ENCODE measurements around the gene ADAMTS12.
A peak's percentile ranks its signal among the peaks of the same experiment; 100 is the strongest.

Gene ADAMTS12

DNA sequence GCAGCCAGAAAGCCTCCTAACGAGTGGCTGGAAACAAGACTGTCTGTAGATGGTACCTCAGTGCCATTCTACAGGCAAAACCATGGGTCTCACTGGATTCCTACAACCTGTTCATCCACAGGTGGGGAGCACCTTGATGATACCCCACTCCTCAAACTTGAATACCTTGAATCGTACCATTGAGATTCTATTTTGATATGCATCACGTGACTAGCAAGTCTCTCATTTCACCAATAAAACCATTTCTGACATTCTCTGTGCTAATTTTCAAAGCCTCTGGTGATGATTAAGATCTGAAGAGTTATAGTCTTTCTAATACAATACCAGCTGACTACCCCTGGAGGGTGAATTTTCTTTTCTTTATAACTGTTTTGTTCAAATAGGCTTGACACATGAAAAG is 188.9 kb downstream of the ADAMTS12 start:
- Mint-ChIP-seq H3K27me3 (peaks cover 1% of the 10 kb centered on the region), H3K4me1 (no peaks in the 10 kb centered on the region), H3K27ac (no peak overlapping the region), H3K9me3 (peaks cover 6% of the 10 kb centered on the region), H3K4me3 (no peak overlapping the region), H3K36me3 (no peaks in the 10 kb centered on the region)
- no peak for ATAC-seq (ENCODE audit: low read depth)
- DNase-seq (ENCODE audit: low spot score in 2 of 2): no peak

DNA sequence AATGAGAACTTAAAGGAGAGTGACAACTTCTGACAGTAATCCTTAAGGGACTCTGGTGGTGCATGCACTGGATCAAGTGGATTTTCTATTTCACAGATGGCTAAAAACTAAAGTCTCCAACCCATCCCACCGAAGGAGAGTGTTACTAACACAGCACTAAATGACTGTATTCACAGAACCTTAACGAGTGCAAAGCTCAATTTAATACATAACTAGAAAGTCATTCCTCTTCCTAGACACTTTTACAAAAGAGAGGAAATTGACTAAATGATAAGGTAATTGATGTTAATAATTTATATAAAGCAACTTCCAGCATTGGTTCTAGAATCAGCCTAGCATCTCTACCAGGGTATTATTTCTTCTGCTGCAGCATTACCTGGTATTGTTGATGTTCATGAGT is 189.8 kb downstream of the ADAMTS12 start:
- Mint-ChIP-seq H3K27me3 (peaks cover 1% of the 10 kb centered on the region), H3K27ac (no peak overlapping the region), H3K9me3 (peaks cover 4% of the 10 kb centered on the region), H3K4me1 (no peaks in the 10 kb centered on the region), H3K36me3 (no peaks in the 10 kb centered on the region), H3K4me3 (no peak overlapping the region)
- ATAC-seq (ENCODE audit: low read depth) (no peak), DNase-seq (ENCODE audit: low spot score in 2 of 2) (no peak)

DNA sequence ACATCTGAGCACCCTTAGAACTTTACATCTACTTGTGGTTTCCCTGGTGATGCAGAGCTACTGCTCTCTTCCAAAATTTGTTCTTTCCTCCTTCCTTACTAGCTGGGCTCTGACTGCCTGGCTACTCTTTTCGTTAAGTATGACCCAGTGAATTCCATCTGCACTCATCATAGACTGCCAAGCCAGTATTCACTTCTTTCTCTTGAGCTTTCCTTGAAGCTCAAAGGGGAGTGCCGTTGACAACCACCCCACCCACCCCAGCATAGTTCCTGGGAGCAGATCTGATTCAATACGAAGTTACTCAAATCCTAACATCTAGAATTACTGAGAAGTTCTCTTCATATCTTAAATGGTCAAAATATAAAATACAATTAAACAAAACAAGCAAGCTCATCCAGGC is 190.5 kb downstream of the ADAMTS12 start:
- Mint-ChIP-seq H3K4me3 (no peak overlapping the region), H3K36me3 (no peaks in the 10 kb centered on the region), H3K9me3 (peaks cover 2% of the 10 kb centered on the region), H3K4me1 (no peaks in the 10 kb centered on the region), H3K27me3 (peaks cover 1% of the 10 kb centered on the region), H3K27ac (no peak overlapping the region)
- DNase-seq (ENCODE audit: low spot score in 2 of 2) (no peak), ATAC-seq (ENCODE audit: low read depth) (no peak)

DNA sequence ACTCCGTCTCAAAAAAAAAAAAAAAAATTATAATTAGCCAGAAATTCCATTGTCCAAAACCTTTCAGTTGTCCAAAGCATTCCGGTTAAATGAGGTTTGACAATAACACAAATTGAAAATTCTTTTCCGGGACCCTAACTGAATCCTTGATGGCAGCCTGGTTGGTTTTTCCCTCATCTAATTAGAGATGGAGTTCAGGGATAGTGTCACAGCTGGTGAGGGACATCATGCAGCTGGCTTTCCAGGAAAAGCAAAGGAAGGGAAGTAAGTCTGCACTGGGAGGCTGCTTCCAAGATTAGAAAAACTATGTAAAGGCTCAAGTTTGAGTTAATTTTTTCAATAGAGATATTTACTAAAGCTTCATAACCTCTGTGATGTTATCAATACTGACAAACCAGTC is 195.4 kb downstream of the ADAMTS12 start:
- no peak for DNase-seq (ENCODE audit: low spot score in 2 of 2)
- H3K4me1 Mint-ChIP-seq: no peaks in the 10 kb centered on the region
- no peak for ATAC-seq (ENCODE audit: low read depth)
- H3K36me3 Mint-ChIP-seq: no peaks in the 10 kb centered on the region
- H3K4me3 Mint-ChIP-seq: no peak overlapping the region
- no peak overlapping the region for H3K27ac Mint-ChIP-seq
- H3K27me3 Mint-ChIP-seq: peaks cover 2% of the 10 kb centered on the region
- H3K9me3 Mint-ChIP-seq: peaks cover 12% of the 10 kb centered on the region

DNA sequence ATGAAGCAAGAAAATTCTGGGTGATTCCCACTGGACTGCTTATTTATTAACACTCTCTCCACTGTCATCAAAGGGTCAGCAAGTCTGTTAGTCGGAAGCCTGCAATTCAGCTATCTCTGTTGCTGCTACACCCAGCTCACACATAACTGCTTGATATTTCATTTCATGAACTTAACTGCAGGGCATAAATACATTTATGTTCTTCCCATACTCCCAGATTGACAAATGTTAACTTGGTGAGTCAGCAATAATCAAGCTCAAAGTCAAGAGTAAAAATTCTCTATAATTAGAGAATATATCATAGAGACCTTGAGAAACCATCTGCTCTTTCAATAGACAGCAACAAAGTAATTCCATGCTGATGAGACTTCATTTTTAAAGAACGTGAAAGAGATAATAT is 198.8 kb downstream of the ADAMTS12 start:
- Mint-ChIP-seq H3K4me1 (no peaks in the 10 kb centered on the region), H3K27me3 (peaks cover 4% of the 10 kb centered on the region), H3K27ac (no peak overlapping the region), H3K4me3 (no peak overlapping the region), H3K36me3 (no peaks in the 10 kb centered on the region), H3K9me3 (peaks cover 12% of the 10 kb centered on the region)
- no peak for ATAC-seq (ENCODE audit: low read depth)
- no peak for DNase-seq (ENCODE audit: low spot score in 2 of 2)

DNA sequence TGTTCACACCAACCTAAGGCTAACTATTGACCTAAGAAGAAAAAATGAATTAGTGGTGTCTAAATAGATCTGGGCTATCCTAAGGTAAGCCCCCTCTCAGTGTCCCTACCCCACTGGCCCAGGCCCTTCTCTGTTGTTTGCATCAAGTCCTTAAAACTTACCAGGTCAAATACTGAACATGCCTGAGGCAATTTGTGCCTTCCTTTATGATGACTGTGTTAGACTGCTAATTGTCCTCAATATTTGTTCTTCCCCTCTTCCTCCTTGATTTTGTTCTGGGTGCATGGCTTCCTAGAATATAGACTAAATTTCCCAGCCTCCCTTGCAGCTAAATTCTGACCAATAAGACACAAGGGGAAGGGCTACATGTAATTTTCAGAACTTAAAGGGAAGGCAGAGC is 199.9 kb downstream of the ADAMTS12 start:
- ATAC-seq (ENCODE audit: low read depth) (no peak), DNase-seq (ENCODE audit: low spot score in 2 of 2) (no peak)
- Mint-ChIP-seq H3K27ac (no peak overlapping the region), H3K4me3 (no peak overlapping the region), H3K36me3 (no peaks in the 10 kb centered on the region), H3K9me3 (peaks cover 12% of the 10 kb centered on the region), H3K27me3 (peaks cover 4% of the 10 kb centered on the region), H3K4me1 (no peaks in the 10 kb centered on the region)

DNA sequence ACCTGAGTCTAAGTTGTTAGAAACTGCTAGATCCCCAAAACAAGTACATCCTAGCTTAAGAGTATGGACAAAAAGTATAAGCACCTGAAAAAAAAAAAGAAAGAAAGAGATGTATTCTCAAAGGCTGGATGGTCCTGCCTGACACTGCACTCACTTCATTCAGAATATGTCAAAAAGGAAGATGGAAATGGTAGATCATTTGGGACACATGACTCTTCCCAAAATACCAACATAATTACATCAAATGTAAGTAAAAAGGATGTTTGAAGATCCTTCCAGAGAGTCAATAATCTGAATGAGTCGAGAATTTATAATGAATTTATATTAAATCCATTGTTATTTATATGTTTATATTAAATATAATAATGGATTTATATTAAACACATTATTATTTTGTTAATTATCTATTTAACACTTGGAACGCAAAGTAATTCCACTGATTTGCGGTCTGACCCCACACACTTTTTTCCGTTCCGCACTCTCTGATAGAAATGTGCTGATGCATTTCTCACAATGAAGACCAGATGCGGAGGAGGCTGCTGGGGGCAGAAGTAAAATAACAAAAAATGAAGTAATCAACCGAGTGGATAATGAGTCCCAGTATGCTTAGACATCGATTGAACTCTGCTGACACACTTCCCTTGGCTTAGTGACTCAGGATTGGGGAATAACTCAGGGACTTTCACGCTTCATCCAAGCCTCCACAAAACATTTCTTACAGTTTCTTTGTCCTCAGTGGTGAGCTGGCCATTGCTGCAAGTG is 201.2 kb downstream of the ADAMTS12 start:
- Mint-ChIP-seq H3K4me3 (no peak overlapping the region), H3K4me1 (peaks cover 5% of the 10 kb centered on the region), H3K27ac (no peak overlapping the region), H3K36me3 (no peaks in the 10 kb centered on the region), H3K27me3 (peaks cover 4% of the 10 kb centered on the region), H3K9me3 (peaks cover 12% of the 10 kb centered on the region)
- no peak for DNase-seq (ENCODE audit: low spot score in 2 of 2)
- ATAC-seq (ENCODE audit: low read depth): no peak

DNA sequence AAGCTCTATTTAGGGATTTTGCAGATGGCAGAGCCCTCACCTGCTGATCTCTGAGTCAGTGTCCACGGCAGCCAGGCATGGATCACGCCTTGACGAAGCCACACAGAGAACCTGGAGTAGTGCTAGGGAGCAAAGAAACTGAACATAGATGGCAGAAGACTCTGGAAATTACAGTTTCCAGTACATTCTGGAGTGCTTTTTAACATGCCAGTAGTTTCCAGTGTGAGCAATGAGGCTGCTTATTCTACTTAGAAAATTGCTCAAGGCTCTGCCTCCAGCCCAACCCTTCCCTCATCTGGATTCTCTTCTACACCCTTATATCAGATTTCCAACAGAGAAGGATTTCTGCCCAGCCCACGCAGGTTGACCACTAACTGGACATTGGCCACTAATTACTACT is 203.3 kb downstream of the ADAMTS12 start:
- no peak for DNase-seq (ENCODE audit: low spot score in 2 of 2)
- Mint-ChIP-seq H3K27me3 (peaks cover 2% of the 10 kb centered on the region), H3K4me1 (peaks cover 8% of the 10 kb centered on the region), H3K4me3 (no peak overlapping the region), H3K27ac (no peak overlapping the region), H3K36me3 (no peaks in the 10 kb centered on the region), H3K9me3 (peaks cover 5% of the 10 kb centered on the region)
- ATAC-seq (ENCODE audit: low read depth): no peak

DNA sequence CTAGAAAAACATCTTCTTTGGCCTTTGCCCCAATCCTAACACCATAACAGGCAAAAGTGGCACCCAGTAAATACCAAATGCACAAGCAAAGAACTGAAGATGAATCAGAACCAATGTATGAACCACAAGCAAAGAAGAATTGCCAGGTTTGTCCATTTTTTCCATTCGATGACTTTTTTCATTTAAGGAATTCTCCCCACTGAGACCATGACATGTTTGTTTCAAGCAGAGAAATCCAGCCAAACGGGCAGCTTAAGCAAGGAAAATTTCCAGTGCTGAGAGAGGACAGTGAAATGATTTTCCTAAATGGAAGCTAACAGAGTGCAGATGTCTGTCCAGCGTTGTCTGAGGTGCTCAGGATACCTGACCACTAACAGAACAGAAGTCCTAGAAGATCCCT is 203.7 kb downstream of the ADAMTS12 start:
- no peak for ATAC-seq (ENCODE audit: low read depth)
- Mint-ChIP-seq H3K4me3 (no peak overlapping the region), H3K27me3 (peaks cover 2% of the 10 kb centered on the region), H3K36me3 (no peaks in the 10 kb centered on the region), H3K27ac (no peak overlapping the region), H3K9me3 (peaks cover 3% of the 10 kb centered on the region), H3K4me1 (peaks cover 8% of the 10 kb centered on the region)
- no peak for DNase-seq (ENCODE audit: low spot score in 2 of 2)

DNA sequence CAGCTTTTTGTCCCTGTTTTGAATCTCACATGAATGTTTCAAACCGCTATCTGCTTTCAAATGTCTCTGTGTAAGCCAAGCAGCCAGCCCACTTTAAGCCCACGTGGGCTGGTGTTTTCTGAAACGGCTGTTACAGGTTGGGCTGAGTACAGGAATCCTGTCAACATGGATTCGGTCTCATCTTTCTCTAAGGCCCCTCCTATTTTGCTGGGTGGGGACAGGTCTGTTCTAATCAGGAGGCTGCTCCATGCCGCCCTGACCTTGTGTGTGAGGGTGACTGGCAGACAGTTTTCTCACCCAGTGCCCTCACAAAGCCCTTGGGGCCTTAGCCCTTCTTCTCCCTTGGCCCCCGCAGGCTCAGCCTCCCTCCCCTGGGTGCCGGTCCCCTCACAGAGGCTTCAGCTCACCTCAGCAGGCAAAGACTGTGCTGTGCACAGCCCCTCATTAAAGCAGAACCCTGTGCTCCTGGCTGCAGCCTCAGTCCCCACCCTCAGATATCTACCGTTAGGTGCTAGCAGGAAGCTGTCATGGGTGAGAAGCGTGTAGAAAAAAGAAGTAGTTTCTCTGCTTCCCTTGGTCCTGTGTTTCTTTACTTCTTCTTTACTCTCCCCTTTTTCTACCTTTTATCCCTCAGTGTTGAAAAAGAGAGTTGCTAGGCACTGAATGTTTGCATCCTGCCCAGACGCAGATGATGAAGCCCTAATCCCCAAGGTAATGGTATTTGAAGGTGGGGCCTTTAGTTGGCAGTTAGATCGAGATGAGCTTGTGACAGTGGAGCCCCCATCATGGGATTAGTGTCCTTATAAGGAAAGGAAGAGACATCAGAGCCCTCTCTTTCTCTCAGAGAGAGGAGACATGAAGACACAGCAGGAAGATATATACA is 205.7 kb downstream of the ADAMTS12 start:
- DNase-seq (ENCODE audit: low spot score in 2 of 2) (no peak), ATAC-seq (ENCODE audit: low read depth) (no peak)
- no peak overlapping the region for H3K4me3 Mint-ChIP-seq
- peaks cover 1% of the 10 kb centered on the region for H3K9me3 Mint-ChIP-seq
- H3K27me3 Mint-ChIP-seq: peaks cover 2% of the 10 kb centered on the region
- H3K27ac Mint-ChIP-seq: peak overlapping the region; percentile 63
- H3K4me1 Mint-ChIP-seq: peaks cover 8% of the 10 kb centered on the region
- H3K36me3 Mint-ChIP-seq: no peaks in the 10 kb centered on the region

DNA sequence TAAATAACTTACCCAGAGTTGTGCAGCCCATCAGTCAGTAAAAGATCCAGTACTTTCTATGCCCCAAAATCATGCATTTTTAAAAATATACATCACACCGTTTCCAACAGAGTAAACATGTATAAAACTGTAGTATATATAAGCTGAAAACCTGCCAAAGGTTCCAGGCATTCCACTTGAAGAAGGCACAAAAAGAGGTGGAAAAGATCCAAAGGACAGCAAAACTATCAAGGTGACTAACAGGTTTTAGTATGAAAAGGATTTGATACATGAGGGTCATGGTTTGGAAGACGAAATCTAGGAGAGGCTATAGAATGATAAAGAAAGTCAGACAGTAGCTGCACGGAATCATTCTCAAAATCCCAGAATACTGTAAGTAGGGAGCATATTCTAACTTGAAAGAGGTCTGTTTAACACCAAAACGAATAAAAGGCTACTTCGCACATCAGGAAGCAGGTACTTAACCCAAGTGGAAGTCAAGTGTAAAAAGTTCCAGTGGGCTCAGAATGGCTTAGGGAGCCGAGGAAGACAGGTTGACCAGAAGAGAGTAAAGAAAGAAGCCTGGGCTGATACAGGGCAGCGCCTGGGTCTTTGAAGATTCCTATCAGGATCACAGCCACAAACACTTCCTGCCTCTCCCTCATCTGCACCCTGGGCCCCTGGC is 207.2 kb downstream of the ADAMTS12 start:
- no peak overlapping the region for H3K27ac Mint-ChIP-seq
- H3K36me3 Mint-ChIP-seq: no peaks in the 10 kb centered on the region
- H3K4me1 Mint-ChIP-seq: peaks cover 8% of the 10 kb centered on the region
- ATAC-seq (ENCODE audit: low read depth): no peak
- peaks cover 2% of the 10 kb centered on the region for H3K27me3 Mint-ChIP-seq
- no peak overlapping the region for H3K4me3 Mint-ChIP-seq
- DNase-seq (ENCODE audit: low spot score in 2 of 2): no peak
- H3K9me3 Mint-ChIP-seq: peaks cover 1% of the 10 kb centered on the region

DNA sequence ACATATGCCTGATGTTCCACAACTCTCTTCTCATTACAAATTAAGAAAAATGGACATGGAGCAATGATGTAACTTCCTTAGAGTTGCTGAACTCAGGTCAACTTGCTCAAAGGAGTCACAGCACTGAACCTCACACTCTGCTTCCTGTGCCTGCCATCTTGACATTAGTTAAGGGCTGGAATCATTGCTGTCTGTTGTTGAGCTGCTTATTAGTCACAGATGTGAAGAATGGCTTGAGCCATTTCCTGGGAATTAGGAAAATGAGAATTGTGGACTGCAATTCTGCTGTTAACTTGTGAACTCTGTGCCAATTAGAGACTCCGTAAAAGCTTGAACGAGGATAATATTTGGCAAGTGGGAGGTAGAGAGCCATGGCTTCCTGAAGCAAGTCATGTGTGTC is 212.0 kb downstream of the ADAMTS12 start:
- H3K4me3 Mint-ChIP-seq: no peak overlapping the region

DNA sequence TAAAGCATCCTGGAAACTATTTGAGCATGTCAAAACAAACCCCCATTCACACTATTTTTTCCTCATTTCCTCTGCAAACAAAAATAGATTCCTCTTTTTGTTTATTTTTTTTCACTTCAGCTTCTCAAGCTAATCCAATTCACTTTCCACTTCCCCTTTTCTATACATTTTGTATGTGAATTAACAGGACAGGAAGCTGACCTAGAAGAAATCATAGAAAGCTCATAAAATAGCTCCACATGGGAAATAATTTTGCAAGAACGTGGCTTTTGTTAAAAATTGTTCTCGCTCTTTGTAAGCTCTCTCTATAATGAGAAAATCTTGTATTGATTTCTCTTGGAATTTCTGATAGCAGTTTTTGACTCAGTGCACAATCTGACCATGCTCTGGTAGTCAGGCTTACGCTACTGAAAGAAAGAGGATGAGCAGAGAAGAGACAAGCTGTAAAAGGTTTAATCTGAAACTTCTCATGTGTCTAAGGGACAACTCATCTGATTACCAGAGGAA is 215.8 kb downstream of the ADAMTS12 start:
- H3K4me3 Mint-ChIP-seq: peak overlapping the region; percentile 17
- H3K4me1 Mint-ChIP-seq: peaks cover 8% of the 10 kb centered on the region
- no peaks in the 10 kb centered on the region for H3K36me3 Mint-ChIP-seq
- no peaks in the 10 kb centered on the region for H3K9me3 Mint-ChIP-seq
- peak overlapping the region; percentile 33 for H3K27ac Mint-ChIP-seq
- DNase-seq (ENCODE audit: low spot score in 2 of 2) (no peak), ATAC-seq (ENCODE audit: low read depth) (peak; percentile 60)
- H3K27me3 Mint-ChIP-seq: no peaks in the 10 kb centered on the region

More for the DNA sequence above, 212.0 kb downstream of the ADAMTS12 start:
- ATAC-seq (ENCODE audit: low read depth): no peak
- Mint-ChIP-seq H3K27me3 (no peaks in the 10 kb centered on the region), H3K27ac (no peak overlapping the region), H3K4me1 (peaks cover 8% of the 10 kb centered on the region), H3K9me3 (peaks cover 1% of the 10 kb centered on the region), H3K36me3 (no peaks in the 10 kb centered on the region)
- no peak for DNase-seq (ENCODE audit: low spot score in 2 of 2)

DNA sequence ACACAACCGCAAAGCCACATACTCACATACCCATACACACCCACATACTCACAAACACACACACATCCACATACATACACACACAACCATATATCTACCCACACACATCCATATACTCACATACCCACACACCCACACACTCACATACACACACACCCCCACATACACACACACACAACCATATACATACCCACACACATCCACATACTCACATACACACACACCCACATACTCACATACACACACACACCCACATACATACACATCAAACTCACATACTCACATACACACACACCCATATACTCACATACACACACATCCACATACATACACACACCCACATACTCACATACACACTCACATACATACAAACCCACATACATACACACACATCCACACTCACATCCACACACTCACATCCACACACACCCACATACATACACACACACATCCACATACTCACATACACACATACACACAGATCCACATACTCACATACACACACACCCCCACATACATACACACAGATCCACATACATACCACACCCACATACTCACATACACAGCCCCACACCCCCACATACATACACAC is 220.0 kb downstream of the ADAMTS12 start:
- DNase-seq (ENCODE audit: low spot score in 2 of 2) (no peak), ATAC-seq (ENCODE audit: low read depth) (no peak)
- Mint-ChIP-seq H3K36me3 (no peaks in the 10 kb centered on the region), H3K4me3 (no peak overlapping the region), H3K9me3 (no peaks in the 10 kb centered on the region), H3K27me3 (no peaks in the 10 kb centered on the region), H3K4me1 (peaks cover 3% of the 10 kb centered on the region), H3K27ac (no peak overlapping the region)

Data from memory B cell (primary cell).